DOHH2 (cell line): ENCODE measurements around the gene DNAH10.

Experiments used
- H3F3A ChIP-seq: fragments of 200-600 bp; sonication (generic), shearing (Covaris generic); 2 replicates; pipeline ENCODE4 v1.6.0; 2016; ENCODE audit warnings: antibody characterized with exemption, mild to moderate bottlenecking; ENCODE audit not compliant: control insufficient read depth, insufficient read depth
- H3K27ac ChIP-seq: fragments of 200-600 bp; sonication (generic); 2 replicates; pipeline ENCODE4 v1.5.1; 2014; ENCODE audit warnings: low read depth, mild to moderate bottlenecking, low read length, moderate library complexity
- H3K27me3 ChIP-seq: fragments of 200-600 bp; sonication (generic); 2 replicates; pipeline ENCODE4 v1.6.1; 2014; ENCODE audit warnings: mild to moderate bottlenecking, low read length, mixed read lengths; ENCODE audit not compliant: control insufficient read depth
- H3K36me3 ChIP-seq: fragments of 200-600 bp; sonication (generic); 2 replicates; pipeline ENCODE4 v1.6.1; 2014; ENCODE audit warnings: mild to moderate bottlenecking, low read length, moderate library complexity, mixed read lengths; ENCODE audit not compliant: control insufficient read depth
- H3K4me1 ChIP-seq: fragments of 200-600 bp; sonication (generic); 2 replicates; pipeline ENCODE4 v1.6.1; 2014; ENCODE audit warnings: mild to moderate bottlenecking, low read length, mixed read lengths; ENCODE audit not compliant: control insufficient read depth
- H3K4me2 ChIP-seq: fragments of 200-600 bp; sonication (generic); 2 replicates; pipeline ENCODE4 v1.6.0; 2014; ENCODE audit warnings: mild to moderate bottlenecking, low read length, moderate library complexity
- H3K4me3 ChIP-seq: fragments of 200-600 bp; sonication (generic); 2 replicates; pipeline ENCODE4 v1.5.1; 2014; ENCODE audit warnings: mild to moderate bottlenecking, low read length, mixed read lengths
- H3K79me2 ChIP-seq: fragments of 200-600 bp; sonication (generic); 2 replicates; pipeline ENCODE4 v1.6.1; 2014; ENCODE audit warnings: mild to moderate bottlenecking, low read length, mixed read lengths; ENCODE audit not compliant: control insufficient read depth
- H3K9me2 ChIP-seq: fragments of 200-600 bp; sonication (generic); replicated peaks from 2 replicates; pipeline ENCODE4 v1.6.1; 2014; ENCODE audit warnings: mild to moderate bottlenecking, low read length, mixed read lengths; ENCODE audit not compliant: control insufficient read depth
- H3K9me3 ChIP-seq: fragments of 200-600 bp; sonication (generic); 2 replicates; pipeline ENCODE4 v1.6.1; 2014; ENCODE audit warnings: antibody characterized with exemption, low read length, mixed read lengths; ENCODE audit not compliant: control insufficient read depth, insufficient read depth
- H4K20me1 ChIP-seq: fragments of 200-600 bp; sonication (generic); 2 replicates; pipeline ENCODE4 v1.6.0; 2014; ENCODE audit warnings: low read depth, mild to moderate bottlenecking, antibody characterized with exemption, low read length, moderate library complexity; ENCODE audit not compliant: control insufficient read depth, insufficient read depth
- CTCF ChIP-seq: fragments of 200-600 bp; sonication (generic); IDR thresholded peaks from one replicate; pipeline ENCODE4 v1.5.1; 2014; ENCODE audit warnings: antibody characterized with exemption, mild to moderate bottlenecking, low read depth, low read length; ENCODE audit not compliant: poor library complexity, severe bottlenecking
- EZH2phosphoT487 ChIP-seq: fragments of 200-600 bp; sonication (generic); IDR thresholded peaks from 2 replicates; pipeline ENCODE4 v1.6.1; 2017; ENCODE audit warnings: borderline replicate concordance, mild to moderate bottlenecking, antibody characterized with exemption, low read length, moderate library complexity, mixed read lengths

The DNAH10 gene

GRCh38 chr12:123905319-123905925 is 143.3 kb downstream of the DNAH10 start:
- Histone ChIP-seq H3K79me2 (no peaks in the 10 kb centered on the region), H3K9me3 (no peaks in the 10 kb centered on the region), H3K27me3 (peaks cover 7% of the 10 kb centered on the region; the same call in 1 of the 2 replicates), H4K20me1 (no peaks in the 10 kb centered on the region), H3K4me1 (peaks cover 5% of the 10 kb centered on the region), H3F3A (peaks cover under 1% of the 10 kb centered on the region), H3K27ac (no peak overlapping the region), H3K4me2 (peak overlapping the region; percentile 38), H3K4me3 (no peak overlapping the region), H3K36me3 (no peaks in the 10 kb centered on the region), H3K9me2 (no peaks in the 10 kb centered on the region)
- TF ChIP-seq EZH2phosphoT487: no peak
- TF ChIP-seq CTCF: peak; percentile 86

GRCh38 chr12:123906711-123907420 is 144.8 kb downstream of the DNAH10 start:
- Histone ChIP-seq H3K9me3 (no peaks in the 10 kb centered on the region), H3K79me2 (no peaks in the 10 kb centered on the region), H3K36me3 (no peaks in the 10 kb centered on the region), H3K27me3 (peaks cover 7% of the 10 kb centered on the region; the same call in 1 of the 2 replicates), H3K4me3 (no peak overlapping the region), H3K27ac (no peak overlapping the region), H3F3A (peaks cover 7% of the 10 kb centered on the region), H3K9me2 (no peaks in the 10 kb centered on the region), H4K20me1 (no peaks in the 10 kb centered on the region), H3K4me1 (peaks cover 5% of the 10 kb centered on the region), H3K4me2 (no peak overlapping the region)
- TF ChIP-seq EZH2phosphoT487 (no peak), CTCF (no peak)

- Histone ChIP-seq H3K27me3 (peaks cover 7% of the 10 kb centered on the region; the same call in 1 of the 2 replicates), H3K4me2 (no peak overlapping the region), H3K9me2 (no peaks in the 10 kb centered on the region), H3K9me3 (no peaks in the 10 kb centered on the region), H3K4me1 (peaks cover 5% of the 10 kb centered on the region), H3K36me3 (no peaks in the 10 kb centered on the region), H3K79me2 (no peaks in the 10 kb centered on the region), H4K20me1 (no peaks in the 10 kb centered on the region), H3F3A (peaks cover 8% of the 10 kb centered on the region), H3K4me3 (no peak overlapping the region), H3K27ac (no peak overlapping the region)
- TF ChIP-seq EZH2phosphoT487: no peak
- no peak for TF ChIP-seq CTCF
Measured at GRCh38 chr12:123907726-123908476, 145.8 kb downstream of the DNAH10 start.
